Left kidney (tissue), 8 donors: ENCODE measurements around the gene TIGD6. TPM values are rescaled to one million over a fixed set of nuclear protein-coding genes. Genes with fewer than 3 reads are reported as not detected.
"Not testable (repeated sequence)": the region's sequence is repeated elsewhere in the genome, so short reads cannot be mapped to it uniquely, and the experiment has no call there.

Experiments used
- DNase-seq: peaks from one replicate; pipeline ENCODE4 v3.0.0-alpha.2; 2013
- long read RNA-seq, 8 donors: transcript quantifications; one replicate each; lab custom pipeline, GENCODE V29; 2026
- polyA plus RNA-seq: library from polyadenylated mRNA; unstranded; fragments of 120-200 nt; gene quantifications from one replicate; pipeline ENCODE4 v1.2.1, GENCODE V29; 2013; ENCODE audit not compliant: insufficient read length

TIGD6 gene
- 5.4 TPM for polyA plus RNA-seq
- long read RNA-seq, donor 1, full-length matches to known transcripts: 5 of 5 reads
- long read RNA-seq, donor 1, partial matches to known transcripts: 0 of 5 reads
- long read RNA-seq, donor 1, other reads (novel, unspliced or antisense): 0 of 5 reads
- long read RNA-seq, donor 2, full-length matches to known transcripts: 8 of 8 reads
- long read RNA-seq, donor 2, partial matches to known transcripts: 0 of 8 reads
- long read RNA-seq, donor 2, other reads (novel, unspliced or antisense): 0 of 8 reads
- long read RNA-seq, donor 3, full-length matches to known transcripts: 3 of 3 reads
- long read RNA-seq, donor 3, partial matches to known transcripts: 0 of 3 reads
- long read RNA-seq, donor 3, other reads (novel, unspliced or antisense): 0 of 3 reads
- long read RNA-seq, donor 4: 0 reads
- long read RNA-seq, donor 5, full-length matches to known transcripts: 5 of 5 reads
- long read RNA-seq, donor 5, partial matches to known transcripts: 0 of 5 reads
- long read RNA-seq, donor 5, other reads (novel, unspliced or antisense): 0 of 5 reads
- long read RNA-seq, donor 6, full-length matches to known transcripts: 3 of 3 reads
- long read RNA-seq, donor 6, partial matches to known transcripts: 0 of 3 reads
- long read RNA-seq, donor 6, other reads (novel, unspliced or antisense): 0 of 3 reads
- long read RNA-seq, donor 7, full-length matches to known transcripts: 3 of 3 reads
- long read RNA-seq, donor 7, partial matches to known transcripts: 0 of 3 reads
- long read RNA-seq, donor 7, other reads (novel, unspliced or antisense): 0 of 3 reads
- long read RNA-seq, donor 8, full-length matches to known transcripts: 1 of 1 reads
- long read RNA-seq, donor 8, partial matches to known transcripts: 0 of 1 reads
- long read RNA-seq, donor 8, other reads (novel, unspliced or antisense): 0 of 1 reads

DNA sequence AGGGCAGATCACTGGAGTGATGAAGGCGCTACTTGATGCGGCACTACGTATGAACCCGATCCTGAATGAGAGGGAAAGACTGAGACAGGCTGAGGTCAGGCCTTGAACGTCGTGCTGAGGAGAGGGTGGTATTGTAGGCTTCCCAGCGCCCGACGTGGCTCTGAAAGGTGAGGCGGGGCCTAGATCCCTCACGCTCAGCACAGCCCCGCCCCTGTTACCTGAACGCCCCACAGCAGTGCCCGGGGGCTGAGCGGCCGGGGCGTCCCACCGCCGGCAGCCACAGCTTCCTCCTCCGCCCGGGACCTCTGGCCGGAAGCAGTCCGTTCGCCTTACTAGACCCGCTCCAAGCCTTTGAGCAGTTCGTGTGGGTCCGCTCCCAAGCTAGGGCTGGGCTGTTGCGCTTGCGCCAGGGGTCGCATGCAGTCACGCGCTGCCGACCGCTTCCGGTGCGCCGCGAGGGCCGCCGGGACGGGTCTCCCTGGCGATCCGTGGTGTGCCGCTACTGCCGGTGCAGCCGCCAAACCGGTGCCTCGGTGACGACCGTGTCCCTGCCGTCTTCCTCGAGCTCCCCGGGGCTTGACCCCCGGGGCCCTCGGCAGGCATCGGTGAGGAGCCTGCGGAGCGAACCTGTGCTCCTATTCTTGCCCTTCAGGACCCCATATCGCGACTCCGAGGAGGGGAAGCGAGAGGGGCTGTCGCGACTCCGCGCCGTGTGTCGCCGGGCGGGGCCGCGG is at the start of gene TIGD6, which contains the start of gene HMGXB3:
Gene TIGD6, minus strand, starts transcription at position 399 of the 734 bp plus-strand sequence. CDS start 4,306 bp downstream, outside the sequence.
Gene HMGXB3, plus strand, starts transcription at position 484 of the 734 bp plus-strand sequence. CDS start 4,114 bp downstream, outside the sequence.
- peak; percentile 93 for DNase-seq

DNA sequence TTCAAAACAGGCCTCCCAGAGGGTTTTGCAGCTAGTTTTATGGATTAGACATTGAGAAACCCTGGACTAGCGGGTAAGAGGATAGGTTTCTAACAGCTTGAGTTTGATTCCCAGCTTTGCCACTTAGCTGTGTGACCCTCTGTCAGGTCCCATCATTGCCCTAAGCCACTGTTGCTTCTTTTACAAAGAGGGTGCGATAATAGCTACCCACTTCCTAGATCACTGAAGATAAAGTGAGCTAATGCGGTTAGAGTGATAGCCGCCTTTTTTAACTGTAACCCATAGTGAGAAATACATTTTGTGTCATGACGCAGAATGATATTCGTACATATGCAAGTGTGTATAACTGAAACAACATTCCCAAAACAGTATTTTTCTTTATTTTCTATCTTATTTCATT is 45.6 kb upstream of the TIGD6 start:
- DNase-seq: no peak

DNA sequence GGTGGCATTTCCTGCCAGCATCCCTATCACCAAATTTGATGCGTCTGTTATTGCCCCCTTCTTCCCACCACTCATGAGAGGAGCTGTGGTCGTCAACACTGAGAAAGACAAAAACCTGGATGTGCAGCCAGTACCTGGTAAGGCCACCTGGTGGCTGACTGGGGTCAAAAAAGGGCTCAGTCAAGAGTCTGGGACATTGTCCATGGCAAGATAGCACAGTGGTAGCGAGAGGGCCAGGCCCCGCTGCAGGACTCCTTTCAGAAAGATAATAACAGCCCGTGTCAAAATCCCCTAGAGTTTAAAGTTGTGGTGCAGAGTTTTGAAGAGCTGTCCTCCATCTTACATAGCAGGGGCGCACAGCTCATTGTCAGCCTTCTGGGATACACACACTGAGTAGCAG is 45.1 kb upstream of the TIGD6 start:
- DNase-seq: no peak

DNA sequence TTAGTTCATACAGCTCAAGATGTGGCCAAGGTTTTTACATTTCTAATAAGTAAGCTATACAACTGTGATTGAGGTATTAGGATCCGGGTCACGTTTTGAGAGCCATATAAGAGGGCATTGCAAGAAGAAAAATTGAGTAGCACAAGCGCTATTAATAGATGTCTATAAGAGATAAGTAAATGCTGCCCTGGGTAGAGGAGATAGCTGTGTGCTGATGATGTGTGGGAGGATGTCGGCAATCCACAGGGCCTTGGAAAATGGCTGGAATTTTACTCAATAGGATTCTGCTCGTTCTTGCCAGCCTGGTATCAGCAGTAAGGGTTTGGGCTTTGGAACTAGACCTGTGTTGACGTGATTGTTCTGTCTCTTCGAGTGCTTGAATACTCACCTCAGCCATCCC is 44.3 kb upstream of the TIGD6 start:
- no peak for DNase-seq

DNA sequence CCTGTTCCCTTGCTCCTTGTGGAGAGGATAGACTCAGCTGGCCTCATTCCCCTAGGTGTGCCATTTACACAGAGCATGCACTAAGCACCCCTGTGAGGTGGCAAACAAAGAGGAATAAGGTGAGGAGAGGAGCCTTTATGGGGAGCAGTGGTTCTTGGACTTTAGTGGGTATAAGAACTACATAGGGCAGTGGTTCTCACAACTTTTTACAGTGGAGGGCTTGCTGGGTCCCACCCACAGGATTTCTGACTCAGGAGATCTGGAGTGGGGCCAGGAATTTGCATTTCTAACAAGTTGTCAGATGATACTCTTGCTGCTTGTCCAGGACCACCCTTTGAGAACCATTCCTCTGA is 43.9 kb upstream of the TIGD6 start:
- no peak for DNase-seq

DNA sequence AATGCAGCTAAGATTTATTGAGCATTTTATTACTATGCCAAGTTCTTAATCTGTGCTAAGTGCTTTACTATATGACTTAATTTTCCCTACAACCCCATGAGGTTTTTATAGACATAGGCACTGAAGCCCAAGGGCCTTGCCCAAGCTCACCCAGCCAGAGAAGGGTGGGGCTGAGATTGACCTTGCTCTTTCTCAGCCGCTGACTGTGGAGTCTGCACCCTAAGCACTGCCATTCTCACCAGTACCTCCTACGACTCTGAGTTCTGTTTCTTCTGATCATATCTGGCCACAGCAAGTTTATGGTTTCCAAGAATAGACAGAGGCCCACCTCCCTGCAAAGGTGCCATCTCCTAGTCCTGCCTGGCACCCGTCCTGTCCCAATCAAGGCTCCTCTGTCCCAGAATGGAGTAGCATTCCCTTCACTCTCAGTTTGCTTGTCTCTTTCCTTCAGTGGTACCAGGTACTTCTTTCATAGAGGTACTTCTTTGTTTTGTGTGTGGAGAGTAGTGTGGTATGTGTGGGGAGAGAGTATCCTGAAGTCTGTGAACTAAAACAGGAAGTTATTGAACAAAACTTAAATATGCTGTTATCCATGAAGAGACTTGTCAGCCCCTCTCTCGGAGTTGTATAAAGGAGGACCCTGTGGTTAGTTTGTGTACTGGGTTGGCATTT is 43.3 kb upstream of the TIGD6 start:
- no peak for DNase-seq

DNA sequence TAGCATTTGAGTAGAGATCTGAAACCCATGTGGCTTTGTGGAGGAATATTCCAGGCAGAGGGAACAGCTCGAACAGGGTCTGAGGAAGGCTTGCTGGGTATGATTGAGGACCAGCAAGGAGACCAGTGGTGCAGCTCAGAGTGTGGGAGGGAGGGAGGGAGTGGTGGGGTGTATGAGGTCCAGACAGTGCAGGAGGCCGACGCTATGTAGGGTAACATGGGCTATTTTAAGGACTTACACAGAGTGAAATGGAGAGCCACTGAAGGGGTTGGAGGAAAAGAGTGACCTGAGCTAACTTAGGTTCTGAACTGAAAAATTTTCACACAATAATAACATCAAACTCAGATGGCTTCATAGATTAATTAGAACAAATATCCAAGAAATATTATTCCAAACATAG is 42.0 kb upstream of the TIGD6 start:
- DNase-seq: no peak

DNA sequence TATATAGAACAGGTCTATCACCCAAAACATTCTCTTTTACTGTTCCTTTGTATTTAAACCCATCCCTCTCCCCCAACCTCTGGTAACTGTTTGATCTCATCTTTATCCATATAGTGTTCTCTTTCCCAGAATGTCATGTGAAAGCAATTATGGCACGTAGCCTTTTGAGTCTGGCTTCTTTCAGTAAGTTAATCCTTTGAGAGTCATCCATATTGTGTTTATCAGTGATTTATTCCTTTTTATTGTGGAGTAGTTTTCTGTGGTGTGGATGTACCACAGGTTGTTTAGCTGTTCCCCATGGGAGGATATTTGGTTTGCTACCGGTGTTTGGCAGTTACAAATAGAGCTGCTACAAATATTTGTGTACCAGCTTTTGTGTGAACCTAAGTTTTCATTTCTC is 38.1 kb upstream of the TIGD6 start:
- no peak for DNase-seq

DNA sequence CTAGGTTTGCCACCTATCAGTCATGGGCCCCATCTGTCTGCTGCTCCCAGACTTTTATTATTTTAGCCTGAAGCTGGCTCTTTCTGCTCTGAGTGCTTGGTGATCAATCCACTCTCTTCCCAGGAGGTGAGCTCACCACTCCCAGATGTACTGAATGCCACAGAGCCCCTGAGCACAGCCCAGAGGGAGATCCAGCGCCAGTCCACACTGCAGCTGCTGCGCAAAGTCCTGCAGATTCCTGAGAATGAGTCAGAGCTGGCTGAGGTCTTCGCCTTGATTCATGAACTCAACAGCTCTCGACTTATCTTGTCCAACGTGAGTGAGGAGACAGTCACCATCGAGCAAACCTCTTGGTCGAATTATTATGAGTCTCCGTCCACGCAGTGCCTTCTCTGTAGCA is 36.1 kb upstream of the TIGD6 start:
- DNase-seq: no peak

DNA sequence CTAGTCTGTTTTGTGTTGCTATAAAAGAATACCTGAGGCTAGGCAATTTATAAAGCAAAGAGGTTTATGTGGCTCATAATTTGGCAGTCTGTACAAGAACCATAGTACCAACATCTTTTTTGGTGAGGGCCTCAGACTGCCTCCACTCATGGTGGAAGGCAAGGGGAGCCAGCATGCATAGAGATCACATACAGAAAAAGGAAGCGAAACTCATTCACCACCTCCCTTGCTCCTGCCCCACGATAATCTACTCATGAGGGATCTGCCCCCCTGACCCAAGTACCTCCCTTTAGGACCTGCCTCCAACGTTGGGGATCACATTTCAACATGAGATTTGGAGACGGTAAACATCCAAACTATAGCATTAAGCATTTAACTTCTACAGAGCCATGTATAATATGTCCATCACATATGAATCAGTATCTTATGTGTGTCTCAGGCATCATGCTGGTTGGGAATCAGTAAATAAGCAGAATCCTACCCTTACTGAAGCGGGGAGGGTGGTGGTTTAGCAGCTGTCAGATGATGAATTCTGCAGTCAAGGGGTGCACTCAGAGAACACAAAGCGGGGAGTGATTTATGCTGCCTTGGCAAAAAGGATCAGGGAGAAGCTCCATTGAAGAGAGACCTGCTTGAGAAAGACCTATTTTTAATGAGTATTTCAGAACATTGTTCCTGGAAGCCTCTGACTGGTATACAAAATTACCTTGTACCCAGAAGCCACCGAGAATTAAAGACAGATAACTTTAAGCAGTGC is 34.9 kb upstream of the TIGD6 start:
- DNase-seq: no peak

DNA sequence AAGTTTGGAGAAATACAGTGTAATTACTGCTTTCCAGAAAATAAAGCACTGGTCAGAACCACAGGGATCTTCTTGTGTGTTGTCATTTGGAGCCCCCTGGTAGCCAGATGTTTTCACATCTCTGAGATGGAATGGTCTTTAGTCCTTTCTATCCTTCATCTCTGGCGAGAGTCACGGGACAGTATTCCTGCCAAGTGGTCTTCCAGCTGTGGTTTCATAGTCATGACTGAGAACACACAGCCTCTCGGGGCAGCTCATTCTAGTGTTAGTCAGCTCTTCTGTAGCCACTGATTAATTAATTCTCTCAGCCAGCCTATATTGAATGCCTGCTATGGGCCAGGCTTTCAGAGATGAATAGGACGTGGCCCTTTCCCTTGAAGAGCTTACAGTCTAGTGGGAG is 34.2 kb upstream of the TIGD6 start:
- no peak for DNase-seq

DNA sequence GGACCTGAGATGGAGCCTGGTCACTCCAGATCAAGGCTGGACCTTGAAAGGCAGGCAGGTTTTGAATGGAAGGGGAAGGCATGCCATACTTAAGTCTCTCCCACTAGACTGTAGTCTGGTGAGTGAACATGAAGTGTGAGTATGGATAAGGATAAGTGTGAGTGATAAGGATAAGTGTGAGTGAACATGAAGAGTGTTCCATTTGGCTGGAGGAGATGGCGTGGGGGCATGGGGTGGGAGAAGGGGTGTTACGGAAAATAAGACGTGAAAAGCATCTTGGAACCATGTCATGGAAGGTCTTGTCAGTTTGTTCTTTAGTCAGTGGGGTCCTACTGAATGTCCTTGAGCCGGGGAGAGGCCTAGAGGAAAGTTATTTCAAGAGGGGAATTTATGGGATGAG is 32.9 kb upstream of the TIGD6 start:
- no peak for DNase-seq

DNA sequence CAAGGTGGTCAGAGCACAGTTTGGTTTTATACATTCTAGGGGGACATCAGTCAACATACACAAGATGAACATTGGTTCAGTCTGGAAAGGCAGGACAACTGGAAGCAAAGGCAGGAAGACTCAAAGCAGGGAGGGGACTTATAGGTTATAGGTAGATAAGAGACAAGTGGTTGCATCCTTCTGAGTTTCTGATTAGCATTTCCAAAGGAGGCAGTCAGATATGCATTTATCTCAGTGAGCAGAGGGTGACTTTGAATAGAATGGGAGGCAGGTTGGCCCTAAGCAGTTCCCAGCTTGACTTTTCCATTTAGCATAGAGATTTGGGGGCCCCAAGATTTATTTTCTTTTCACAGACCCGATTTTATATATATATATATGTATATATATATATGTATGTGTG is 27.6 kb upstream of the TIGD6 start:
- not testable (repeated sequence) for DNase-seq

DNA sequence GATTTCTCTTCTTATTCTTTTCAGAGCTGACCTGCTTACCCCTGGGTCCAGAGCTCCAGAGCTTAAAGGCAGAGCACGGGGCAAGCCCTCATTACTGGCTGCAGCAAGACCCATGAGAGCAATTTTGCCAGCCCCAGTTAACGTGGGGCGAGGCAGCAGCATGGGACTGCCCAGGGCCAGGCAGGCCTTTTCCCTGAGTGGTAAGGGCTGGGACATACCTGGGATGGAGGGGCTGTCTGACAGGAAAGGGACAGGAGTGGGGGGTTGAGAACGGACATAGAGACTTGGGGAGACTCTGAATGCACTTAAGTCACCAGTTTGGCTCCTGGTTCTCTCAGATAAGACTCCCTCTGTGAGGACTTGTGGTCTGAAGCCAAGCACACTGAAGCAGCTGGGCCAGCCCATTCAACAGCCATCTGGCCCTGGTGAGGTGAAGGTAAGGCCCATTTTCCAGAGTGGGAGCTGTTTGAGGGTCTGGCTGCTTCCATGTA is 26.3 kb upstream of the TIGD6 start:
- no peak for DNase-seq

DNA sequence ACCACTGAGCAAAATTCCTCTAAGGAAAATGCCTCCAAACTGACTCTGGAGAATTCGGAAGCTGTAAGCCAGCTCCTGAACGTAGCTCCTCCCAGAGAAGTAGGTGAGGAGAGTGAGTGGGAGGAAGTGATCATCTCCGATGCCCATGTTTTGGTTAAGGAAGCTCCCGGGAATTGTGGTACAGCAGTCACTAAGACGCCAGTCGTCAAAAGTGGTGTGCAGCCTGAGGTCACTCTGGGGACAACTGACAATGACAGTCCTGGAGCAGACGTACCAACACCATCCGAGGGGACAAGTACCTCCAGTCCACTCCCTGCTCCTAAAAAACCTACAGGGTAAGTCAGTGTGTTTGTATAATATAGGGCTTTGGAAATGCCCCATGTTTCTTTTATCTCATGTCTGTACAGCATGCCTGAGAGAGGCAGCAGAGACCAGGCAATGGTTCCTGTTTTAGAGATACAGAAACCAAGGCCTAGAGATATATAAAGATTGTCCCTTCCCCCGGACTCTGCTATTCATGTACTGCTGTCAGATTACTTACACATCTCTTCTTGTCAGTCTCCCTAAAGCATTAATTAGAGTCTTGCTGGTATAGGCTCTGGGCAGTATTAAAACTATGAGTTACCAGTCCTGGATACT is 24.0 kb upstream of the TIGD6 start:
- no peak for DNase-seq

DNA sequence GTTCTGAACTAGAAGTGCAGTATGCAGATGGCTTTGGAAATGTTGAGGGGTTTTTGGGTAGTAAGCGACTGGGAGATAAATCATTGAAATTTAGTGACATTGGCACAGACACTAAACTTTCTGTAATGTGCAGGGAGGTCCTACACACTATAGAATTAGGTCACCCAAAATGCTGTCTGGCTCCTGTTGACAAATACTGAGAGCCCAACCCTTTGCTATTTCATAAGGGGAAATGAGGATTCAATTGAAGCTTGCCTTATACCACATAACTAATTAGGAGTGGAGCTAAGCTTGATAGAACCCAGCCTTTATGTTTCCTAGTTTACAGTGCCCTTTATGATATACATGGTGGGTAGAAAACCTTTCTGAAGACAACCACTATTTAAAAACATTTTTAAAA is 22.7 kb upstream of the TIGD6 start:
- no peak for DNase-seq

DNA sequence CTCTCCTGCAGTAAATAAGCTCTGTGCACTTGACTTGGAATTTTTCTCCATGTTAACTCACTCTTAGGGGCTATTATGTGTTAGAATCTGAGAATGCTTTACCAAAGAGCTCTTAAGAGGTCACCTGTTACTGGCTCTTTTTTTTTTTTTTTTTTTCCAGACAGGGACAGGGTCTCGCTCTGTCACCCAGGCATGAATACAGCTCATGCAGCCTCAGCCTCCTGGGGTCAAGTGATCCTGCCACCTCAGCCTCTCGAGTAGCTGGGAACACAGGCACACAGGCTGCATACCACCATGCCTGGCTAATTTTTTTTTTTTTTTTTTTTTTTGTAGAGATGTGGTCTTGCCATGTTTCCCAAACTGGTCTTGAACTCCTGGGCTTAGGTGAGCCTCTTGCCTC is 22.2 kb upstream of the TIGD6 start:
- no peak for DNase-seq

DNA sequence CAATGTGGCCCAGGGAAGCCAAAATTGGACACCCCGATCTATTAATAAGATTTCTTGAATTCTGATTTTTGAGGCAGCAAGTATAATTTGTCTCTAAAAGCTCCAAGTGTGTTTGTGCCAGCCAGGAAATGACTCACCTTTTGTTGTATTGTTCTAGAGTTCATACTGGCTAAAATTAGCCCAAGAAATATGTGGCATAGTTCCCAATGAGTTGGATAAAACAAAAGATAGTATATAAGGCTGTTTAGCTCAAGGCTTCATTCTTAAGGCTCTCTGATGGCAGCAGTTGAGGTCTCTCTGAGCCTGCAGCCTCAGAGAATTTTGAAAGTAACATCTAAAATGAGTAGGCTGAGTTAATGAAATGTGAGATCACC is 21.7 kb upstream of the TIGD6 start:
- no peak for DNase-seq

DNA sequence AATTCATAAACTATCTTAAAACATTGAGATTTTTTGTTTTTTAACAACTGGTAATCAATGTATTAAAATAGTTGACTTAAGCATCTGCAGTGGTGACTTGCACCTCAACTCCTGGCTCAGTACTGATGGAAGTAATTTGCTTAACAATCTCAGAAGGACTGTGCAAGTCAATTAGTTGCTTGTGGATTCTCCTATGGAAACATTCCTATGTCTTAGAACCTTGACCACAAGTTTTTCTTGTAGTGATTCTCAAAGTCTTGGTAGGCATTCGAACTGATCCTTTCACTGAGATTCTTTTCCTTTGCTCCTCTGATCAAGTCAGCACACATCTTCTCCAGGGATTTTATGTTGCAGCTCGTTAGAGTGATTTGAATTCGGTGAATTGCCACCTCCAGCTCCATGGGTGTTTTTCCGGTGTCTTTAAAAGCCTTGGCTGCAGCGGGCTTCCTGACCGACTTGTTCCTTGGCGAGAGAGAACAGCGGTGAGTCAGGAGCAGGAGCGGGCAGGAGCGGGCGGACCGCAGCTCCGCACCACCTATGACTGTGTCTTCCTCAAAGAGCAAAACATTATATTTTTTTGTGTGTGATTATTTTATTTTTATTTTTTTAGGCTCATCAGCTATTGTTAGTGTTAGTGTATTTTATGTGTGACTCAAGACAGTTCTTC is 21.2 kb upstream of the TIGD6 start:
- no peak for DNase-seq

DNA sequence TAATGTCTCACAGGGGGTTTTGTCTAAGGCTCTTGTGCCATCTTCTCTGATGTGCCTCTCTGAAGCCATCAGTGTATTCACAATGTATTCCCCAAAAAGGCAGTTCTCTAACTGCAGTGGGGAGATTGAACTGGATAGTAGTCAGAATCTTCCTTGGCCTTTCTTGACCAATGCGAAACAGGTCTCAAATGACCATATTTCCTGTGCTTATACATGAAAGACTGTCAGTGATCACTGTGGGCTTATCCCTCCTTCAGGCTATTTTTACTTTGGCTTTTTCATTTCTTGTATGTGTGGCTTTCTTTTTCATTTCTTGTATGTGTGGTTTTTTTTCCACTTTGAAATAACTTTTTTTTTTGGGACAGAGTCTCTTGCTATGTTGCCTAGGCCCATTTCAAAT is 19.8 kb upstream of the TIGD6 start:
- no peak for DNase-seq
